Activated CD4-positive, alpha-beta T cell treated with anti-CD3 and anti-CD28 coated beads, Interleukin-2, Interleukin-6, amounts not matched to agents 100 ng/mL and 50 ng/mL, durations not matched to agents 16 hours and 8 hours (primary cell): Measurements from ENCODE around the gene POLK.
"Not testable (repeated sequence)": the region's sequence is repeated elsewhere in the genome, so short reads cannot be mapped to it uniquely, and the experiment has no call there.

Experiments
- DNase-seq: peaks from one replicate; pipeline ENCODE4 v3.0.0-alpha.2; 2020

POLK gene

DNA sequence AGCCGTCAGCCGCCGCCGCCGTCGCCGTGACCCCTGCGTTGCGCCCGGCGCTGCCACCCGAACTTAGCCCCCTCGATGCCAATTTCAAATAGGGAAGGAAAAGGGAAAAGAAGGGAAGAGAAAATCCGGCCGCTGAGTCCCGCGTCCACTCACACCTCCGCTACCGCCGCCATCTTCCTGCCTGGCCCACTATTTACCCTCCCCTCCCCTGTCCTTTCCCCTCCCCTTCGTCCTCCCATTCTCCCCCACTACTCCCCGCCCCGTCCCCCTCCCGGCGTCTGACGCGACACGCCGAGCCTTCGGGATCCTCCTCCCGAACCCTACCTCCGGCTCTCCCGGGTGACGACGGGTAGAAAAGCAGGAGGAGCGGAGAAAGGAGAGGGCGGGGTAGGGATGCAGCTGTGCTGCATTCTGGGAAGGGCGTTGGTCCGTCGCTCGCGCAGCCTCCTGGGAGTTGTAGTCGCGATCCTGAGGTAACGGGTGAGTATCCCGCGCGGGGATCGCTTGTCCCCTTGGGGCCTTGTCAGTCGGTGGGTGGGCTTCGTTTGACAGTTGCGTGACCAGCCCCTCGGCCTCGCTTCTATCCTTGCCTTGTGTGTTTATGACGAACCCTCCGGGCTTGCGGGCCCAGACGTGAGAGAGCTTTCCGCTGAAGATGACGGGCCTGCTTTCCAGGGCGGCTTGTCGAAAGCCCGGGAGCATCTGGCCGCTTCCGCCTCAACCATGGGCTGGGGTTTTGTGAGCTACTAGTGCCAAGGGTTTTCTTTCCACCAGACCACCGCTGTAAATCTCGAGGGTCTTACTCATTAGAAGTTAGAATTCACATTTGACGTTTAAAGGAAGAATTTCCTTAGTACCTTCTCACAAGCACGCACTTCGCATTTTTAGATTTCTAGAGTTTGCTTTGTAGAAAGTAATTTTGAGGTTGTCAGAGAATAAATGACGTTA is at the start of gene POLK, which contains the start of gene CERT1:
POLK (plus strand) TSS at position 457 of the 948 bp plus-strand sequence.
CERT1 (minus strand) TSS at position 195 of the 948 bp plus-strand sequence. CDS start 422 bp downstream, outside the sequence.
- peak; percentile 99 for DNase-seq

DNA sequence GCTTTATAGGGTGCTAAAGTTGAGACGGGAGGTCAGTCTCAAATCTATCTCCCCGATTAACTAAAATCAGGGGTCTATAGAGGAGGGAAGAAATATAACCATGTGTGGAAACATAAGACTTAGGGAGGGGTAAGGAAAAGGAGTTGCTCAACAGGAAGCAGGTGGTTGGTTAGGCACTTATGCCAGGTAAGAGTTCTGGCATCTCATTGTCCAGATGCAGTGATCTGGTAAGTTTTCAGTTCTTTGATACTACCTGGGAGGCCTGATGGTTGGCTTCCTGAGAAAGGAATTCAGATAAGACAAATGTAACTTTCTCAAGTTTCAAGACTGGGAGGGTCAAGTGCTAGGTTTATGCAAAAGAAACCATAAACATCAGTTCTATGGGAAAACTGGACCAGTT is 48.0 kb upstream of the POLK start:
- DNase-seq: no peak

DNA sequence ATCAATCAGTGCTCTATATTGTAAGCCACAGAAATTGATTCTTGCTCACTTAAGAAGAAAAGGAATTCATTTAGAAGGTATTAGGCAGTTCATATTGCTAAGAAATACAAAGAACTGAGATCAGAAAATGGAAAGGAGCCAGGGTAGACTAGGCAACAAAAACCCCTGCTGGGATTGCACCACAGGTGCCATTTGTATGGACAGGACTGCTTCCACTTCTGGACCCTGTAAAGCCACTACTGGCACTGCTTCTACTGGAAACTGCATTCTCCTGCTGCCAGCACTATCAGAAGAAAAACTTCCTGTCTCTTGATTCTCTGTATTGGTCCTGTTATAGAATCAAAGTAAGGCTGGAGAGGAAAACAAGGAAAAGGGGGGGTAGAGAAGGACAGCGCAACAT is 46.2 kb upstream of the POLK start:
- no peak for DNase-seq

DNA sequence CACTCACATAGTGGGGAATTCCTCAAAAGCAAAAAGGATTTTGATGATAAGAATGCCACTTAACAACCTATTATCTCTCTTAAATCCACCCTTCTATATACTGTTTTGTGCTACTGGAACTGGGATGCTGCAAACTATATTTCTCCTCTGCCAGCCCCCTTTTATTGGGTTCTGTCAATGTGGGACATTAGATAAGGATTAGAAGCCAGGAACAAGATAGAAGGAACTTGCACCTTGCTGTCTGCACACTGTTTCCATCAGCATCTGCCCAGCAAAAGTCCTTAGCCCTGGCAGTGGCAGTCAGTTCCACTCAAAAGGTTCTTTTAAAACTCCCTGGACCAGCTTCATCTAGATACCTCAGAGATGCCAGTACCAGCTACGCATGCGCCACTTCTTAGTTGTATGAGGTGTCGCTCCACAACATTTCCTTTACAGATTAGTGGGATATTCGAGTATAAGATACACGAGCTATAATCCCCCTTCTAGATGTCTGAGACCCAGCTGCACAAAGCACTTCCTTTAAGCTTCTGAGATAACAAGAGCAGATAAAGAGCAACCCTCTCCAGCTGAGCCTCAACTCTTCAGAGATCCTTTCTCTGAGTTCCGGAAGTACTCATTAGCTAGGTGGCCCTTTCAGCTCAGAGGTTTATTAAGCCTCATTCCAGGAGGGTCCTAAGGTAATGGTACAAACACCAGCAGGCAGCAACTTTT is 45.5 kb upstream of the POLK start:
- no peak for DNase-seq

DNA sequence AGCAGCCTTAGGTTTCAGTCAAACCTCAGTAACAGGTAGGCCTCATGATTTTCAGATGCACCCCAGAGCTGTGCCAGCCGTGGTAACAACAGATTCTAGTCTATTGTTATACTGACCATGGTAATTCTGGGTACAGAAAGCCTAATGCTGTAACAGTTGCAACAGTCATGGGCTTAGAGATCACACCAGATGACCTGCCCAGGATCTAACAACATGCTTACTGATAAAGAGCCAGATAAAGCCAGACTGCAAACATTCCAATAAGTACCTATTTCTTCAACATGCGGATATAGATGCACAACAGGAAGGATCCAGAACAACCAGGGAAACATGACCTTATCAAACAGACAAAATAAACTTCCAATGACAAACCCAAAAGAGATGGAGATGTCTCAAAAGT is 43.1 kb upstream of the POLK start:
- DNase-seq: no peak

DNA sequence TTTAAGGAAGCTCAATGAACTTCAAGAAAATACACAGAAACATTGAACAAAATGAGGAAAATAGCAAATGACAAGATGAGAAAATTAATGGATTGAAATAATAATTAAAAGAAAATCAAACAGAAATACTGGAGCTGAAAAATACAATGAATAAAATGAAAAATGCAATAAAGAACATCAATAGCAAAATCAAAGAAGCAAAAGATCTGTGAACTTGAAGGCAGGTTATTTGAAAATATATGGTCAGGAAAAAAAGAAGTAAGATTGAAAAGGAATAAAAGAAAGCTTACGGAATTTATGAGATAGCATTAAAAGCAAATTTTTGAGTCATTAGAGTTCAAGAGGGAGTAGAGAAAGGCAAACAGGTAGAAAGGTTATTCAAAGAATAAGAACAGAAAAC is 42.7 kb upstream of the POLK start:
- DNase-seq: no peak

DNA sequence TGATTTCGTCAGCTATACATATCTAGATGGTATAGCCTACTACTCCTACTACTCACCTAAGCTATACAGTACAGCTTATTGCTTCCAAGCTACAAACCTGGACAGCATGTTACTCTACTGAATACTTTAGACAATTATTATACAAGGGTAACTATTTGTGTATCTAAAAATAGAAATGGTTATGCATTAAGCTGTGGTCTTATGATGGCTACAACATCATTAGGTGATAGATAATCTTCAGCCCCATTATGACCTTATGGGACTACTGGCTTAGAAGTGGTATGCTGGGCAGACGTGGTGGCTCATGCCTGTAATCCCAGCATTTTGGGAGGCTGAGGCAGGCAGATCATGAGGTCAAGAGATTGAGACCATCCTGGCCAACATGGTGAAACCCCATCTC is 40.5 kb upstream of the POLK start:
- no peak for DNase-seq

DNA sequence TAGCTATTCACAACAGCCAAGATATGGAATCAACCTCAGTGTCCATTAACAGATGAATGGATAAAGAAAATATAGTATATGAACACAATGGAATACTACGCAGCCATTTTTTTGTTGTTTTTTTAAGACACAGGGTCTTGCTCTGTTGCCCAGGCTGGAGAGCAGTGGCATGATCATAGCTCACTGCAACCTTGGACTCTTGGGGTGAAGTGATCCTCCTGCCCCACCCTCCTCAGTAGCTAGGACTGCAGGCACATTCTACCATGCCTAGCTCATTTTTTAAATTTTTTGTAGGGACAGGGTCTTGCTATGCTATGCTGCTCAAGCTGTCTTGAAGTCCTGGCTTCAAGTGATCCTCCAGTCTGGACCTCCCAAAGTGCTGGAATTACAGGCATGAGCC is 38.7 kb upstream of the POLK start:
- DNase-seq: no peak

DNA sequence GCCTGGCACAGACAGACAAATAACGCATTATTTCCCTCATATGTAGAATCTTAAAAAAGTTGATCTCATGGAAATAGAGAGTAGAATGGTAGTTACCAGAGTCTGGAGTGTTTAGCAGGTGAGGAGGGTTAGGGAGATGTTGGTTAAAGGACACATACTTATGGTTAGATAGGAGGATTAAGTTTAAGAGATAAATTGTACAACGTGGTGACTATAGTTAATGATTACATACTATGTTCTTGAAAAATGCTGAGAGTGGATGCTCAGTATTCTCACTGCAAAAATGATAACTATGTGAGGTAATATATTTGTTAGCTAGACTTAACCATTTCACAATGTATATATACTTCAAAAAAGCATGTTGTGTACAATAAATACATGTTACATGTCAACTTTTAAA is 38.2 kb upstream of the POLK start:
- DNase-seq: no peak

DNA sequence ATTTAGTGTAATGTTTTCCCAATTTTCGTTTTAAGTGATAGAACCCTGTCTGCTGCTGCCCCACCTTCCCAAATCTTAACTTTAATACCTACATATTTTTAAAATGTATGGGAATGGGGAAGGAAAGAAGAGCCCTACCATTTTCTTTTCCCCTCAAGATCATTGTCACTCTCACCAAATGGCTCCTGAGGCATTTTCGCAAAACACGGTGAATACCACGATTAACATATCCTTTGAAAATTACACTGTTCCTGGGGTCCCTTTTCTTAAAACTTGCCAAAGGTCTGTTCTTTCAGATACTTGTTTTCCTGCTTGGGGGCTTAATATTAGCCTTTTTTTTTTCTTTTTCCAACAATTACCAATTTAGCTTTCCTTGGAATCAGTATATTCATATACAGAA is 36.3 kb upstream of the POLK start:
- DNase-seq: no peak

DNA sequence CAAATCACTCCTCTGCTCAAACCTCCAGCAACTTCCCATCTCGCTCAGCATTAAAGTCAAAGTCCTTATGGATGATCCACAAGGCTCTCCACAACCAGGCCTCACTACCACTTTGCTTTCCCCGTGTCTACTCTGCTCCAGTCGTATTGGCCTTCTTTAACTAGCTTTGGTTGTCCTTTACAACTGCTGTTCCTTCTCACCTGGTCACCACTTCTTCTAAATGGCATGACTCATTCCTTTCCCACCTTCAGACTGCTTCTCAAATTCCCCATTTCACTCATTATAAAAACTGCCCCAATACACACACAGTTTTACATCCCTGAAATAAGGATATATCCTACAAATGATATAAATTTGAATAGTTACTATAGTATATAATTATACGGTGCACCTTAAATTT is 30.7 kb upstream of the POLK start:
- no peak for DNase-seq

DNA sequence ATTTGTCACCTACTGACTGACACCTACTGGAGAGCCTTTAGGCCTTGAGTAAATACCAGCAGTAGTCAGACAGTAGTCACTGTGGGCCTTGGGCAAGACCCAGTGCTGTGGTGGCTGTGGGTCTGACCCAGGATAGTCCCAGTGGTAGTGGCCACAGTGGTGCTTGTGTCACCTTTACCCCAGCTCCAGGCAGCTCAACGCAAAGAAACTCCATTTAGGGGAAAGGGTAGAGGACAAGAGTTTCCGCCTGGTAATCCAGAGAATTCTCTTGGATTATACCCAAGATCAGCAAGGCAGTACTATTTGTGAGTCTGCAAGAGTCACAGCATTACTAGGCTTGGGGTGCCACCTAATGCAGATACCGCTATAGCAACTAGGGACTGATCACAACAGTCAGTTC is 29.2 kb upstream of the POLK start:
- DNase-seq: no peak

DNA sequence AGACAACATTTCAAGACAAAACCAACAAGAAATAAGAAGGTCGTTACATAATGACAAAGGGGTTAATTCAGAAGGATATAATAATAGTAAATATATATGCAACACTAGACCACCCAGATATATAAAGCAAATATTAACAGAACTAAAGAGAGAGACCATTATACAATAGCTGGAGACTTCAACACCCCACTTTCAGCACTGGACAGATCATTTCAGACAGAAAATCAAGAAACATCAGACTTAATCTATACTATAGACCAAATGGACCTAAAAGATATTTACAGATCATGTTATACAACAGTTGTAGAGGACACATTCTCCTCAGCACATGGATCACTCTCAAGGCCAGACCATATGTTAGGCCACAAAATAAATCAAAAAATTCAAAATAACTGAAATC is 27.1 kb upstream of the POLK start:
- DNase-seq: no peak

DNA sequence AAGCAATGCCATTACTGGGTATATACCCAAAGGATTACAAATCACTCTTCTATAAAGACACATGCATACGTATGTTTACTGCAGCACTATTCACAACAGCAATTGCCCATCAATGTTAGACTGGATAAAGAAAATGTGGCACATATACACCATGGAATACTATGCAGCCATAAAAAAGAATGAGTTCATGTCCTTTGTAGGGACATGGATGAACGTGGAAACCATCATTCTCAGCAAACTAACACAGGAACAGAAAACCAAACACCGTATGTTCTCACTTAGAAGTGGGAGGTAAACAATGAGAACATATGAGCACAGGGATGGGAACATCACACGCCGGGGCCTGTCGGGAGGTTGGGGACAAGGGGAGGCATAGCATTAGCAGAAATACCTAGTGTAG is 21.8 kb upstream of the POLK start:
- not testable (repeated sequence) for DNase-seq

DNA sequence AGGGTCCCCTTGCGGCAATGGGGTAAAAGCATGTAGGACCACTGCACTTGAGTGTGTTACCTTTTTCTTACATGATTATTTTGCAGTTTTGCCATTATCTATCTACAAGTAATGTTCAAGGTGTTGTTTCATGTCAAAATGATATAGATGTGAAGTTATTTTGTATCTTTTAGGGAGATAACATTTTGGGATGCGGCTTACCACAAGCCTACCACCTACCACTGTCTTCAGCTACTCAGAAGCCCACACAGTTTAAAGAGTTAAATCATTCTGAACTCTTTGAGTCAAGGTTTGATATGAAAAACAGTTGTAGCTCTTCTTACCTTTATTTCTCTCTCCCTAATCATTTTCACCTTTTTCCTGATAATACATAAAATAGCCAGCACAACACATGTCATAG is 20.1 kb upstream of the POLK start:
- no peak for DNase-seq

DNA sequence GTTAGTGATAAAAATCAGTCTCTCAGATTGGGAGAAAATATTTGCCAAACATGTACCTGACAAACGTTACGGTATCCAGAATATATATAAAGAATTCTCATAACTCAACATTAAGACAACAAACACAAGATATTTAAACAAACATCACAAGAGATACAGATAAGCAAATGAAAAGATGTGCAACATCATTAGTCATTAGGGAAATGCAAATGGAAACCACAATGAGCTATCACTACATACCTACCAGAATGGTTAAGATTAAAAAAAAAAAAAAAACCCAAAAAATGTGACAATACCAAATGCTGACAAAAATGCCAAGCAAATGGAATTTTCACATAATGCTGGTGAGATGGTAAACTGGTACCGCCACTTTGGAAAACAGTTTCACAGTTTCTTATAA is 15.7 kb upstream of the POLK start:
- DNase-seq: no peak

DNA sequence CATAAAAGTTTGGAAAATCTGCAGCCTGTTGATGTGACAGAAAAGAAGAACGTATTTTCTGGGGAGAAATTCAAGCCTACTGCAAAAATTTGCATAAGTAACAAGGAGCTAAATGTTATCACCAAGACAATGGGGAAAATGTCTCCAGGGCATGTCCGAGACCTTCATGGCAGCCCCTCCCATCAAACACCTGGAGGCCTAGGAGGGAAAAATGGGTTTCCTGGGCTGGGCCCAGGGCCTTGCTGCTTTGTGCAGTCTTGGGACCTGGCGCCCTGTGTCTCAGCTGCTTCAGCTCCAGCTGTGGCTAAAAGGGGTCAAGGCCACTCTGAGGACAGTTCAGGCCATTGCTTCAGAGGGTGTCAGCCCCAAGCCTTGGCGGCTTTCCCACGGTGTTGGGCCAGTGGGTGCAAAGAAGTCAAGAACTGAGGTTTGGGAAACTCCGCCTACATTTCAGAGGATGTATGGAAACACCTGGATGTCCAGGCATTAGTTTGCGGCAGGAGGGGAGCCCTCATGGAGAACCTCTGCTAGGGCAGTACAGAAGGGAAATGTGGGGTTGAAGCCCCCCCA is 13.4 kb upstream of the POLK start:
- no peak for DNase-seq

DNA sequence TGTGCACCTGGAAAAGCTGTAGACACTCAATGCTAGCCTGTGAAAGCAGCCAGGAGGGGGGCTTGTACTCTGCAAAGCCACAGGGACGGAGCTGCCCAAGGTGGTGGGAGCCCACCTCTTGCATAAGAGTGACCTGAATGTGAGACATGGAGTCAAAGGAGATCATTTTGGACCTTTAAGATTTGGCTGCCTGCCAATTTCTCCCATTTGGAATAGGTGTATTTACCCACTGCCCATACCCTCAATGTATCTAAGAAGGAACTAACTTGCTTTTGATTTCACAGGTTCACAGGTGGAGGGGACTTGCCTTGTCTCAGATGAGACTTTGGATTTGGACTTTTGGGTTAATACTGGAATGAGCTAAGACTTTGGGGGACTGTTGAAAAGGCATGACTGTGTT is 12.8 kb upstream of the POLK start:
- DNase-seq: not testable (repeated sequence)

DNA sequence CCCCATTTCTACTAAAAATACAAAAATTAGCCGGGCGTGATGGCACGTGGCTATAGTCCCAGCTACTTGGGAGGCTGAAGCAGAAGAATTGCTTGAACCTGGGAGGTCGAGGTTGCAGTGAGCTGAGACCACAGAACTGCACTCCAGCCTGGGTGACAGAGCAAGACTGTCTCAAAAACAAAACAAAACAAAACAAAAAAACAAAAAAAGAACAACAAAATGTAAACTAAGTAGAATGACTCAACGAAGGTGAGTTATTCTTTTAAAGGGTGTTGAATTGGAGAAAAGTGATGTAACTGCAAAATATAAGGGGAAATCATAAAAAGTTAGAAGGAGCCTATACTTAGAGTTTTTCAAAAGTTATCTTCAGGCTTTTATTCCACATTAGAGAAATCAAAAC is 6.6 kb upstream of the POLK start:
- DNase-seq: not testable (repeated sequence)

DNA sequence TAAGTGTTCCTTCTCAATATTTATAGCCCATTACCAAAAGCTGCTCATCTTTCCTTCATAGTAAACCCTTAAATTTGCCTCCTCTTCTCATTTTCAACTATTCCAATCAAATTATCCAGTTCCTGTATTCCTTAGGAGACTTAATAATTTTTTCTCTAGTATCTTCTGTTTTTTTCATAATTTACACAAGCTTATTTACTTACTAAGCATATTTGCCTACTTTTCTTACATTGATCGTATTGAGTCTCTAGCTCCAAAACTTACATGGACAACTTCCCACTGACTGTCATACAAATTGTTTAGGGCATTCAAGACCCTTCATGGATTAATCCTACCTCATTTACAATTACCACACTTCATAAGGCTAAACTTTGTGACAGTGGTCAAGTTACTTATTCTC is 3.9 kb upstream of the POLK start:
- no peak for DNase-seq

DNA sequence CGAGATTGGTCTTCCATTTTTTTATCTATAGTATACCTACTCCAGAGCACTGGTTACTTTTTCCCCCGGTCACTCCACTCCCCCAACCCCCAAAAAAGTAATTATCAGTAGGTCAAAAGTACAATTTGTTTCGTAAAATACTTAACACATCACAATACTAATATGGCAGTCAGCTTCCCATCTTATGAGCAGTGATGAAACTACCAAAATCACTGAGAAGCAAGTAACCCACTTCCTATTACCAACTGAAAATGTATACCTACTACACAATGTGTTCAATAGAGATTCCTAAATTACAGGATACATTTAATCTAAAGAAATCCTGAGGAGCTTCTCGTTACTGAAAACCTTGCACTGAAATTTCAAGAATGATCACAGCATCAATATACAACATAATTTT is 2.1 kb upstream of the POLK start:
- DNase-seq: no peak

DNA sequence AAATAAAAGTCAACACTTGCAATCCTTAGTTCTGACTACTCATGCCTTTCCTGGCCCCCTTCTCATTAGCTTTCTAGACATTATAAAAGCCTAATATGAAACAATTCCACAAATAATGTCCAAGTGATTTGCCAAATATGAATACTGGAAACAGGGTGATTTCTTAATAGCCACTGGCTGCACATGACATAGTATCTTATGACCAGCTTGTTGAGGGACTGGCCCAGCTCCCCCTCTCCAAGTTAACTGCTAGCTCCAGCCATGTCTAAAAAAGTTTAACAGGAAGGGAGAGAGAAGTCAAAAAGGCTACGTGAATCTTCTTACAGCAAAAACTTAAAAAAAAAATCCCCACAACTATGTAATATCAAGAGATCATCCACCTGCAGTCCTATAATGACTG is 1.7 kb upstream of the POLK start:
- no peak for DNase-seq

DNA sequence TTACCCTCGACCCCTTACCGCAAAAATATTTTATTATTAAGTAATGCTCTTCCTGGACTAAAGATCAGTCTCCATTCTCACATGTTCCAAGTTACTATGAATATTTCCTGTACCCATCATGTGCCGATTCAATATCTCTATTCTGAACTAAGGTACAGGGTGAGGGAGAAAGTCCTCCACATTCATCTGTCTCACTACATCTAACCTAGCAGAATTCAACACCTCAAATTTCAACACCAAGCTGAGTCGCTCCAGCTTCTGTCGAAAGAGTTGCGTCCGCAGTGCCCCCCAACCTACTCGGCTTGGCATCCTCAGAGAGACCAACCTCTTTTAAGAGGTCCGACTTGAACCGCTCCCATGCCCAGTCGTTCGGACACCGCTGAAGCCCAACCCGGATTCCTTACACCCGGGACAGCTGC is 1.3 kb upstream of the POLK start:
- DNase-seq: peak; percentile 25
